IMR-90 (cell line): Measurements from ENCODE around the gene DGKB.

ENCODE experiments used
- MAZ ChIP-seq: IDR thresholded peaks from 2 replicates; pipeline ENCODE4 v1.6.1; 2012; ENCODE audit warnings: low read depth, mild to moderate bottlenecking, low read length, improper control_type of control experiment, moderate library complexity, borderline replicate concordance
- POLR2A ChIP-seq: IDR thresholded peaks from 2 replicates; pipeline ENCODE4 v1.6.1; 2012; ENCODE audit warnings: mild to moderate bottlenecking, low read depth, low read length
- TF ChIP-seq, protein P1 (sequence below): conservative IDR thresholded peaks from 2 replicates; pipeline ENCODE4 v1.5.1; 2012; ENCODE audit warnings: mild to moderate bottlenecking, low read depth, low read length, improper control_type of control experiment

GRCh38 chr7:14156436-14156835 is 746.1 kb downstream of the DGKB start:
- TF ChIP-seq, protein P1, sequence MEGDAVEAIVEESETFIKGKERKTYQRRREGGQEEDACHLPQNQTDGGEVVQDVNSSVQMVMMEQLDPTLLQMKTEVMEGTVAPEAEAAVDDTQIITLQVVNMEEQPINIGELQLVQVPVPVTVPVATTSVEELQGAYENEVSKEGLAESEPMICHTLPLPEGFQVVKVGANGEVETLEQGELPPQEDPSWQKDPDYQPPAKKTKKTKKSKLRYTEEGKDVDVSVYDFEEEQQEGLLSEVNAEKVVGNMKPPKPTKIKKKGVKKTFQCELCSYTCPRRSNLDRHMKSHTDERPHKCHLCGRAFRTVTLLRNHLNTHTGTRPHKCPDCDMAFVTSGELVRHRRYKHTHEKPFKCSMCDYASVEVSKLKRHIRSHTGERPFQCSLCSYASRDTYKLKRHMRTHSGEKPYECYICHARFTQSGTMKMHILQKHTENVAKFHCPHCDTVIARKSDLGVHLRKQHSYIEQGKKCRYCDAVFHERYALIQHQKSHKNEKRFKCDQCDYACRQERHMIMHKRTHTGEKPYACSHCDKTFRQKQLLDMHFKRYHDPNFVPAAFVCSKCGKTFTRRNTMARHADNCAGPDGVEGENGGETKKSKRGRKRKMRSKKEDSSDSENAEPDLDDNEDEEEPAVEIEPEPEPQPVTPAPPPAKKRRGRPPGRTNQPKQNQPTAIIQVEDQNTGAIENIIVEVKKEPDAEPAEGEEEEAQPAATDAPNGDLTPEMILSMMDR, result no peak
- TF ChIP-seq MAZ, result no peak
- no peak for TF ChIP-seq POLR2A
